Measurements from ENCODE around the gene CCDC81. TPM values are rescaled to one million over a fixed set of nuclear protein-coding genes. Genes with fewer than 3 reads are reported as not detected.

Gene CCDC81
- total and polyA plus RNA-seq, 2 donors (not counting 1 experiment from before 2014, with no cell fraction given) = 0.66 to 7.0 TPM

DNA sequence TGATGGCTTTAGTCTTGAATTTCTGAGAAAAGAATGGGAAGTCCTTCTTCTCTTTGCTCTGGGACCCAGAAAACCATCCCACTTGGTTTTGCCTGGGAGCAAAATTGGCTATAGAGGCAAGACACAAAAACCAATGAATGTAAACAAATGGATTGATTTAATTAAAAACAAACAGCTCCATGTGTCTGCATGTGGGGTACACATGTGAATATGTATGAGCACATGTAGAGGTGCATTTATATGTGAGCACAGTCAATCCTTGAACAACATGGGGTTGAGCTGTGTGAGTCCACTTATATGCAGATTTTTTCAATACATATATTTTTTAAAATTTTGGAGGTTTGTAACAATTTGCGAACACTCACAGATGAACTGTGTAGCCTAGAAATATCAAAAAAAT lies 87.2 kb downstream of the CCDC81 start:
- Histone ChIP-seq H3K79me2 (ENCODE audit: control insufficient read depth, insufficient read depth, low read length) (no peaks in the 10 kb centered on the region), H3K27me3 (ENCODE audit: control insufficient read depth, insufficient read depth, low read length) (no peaks in the 10 kb centered on the region), H3K4me2 (ENCODE audit: extremely low read depth, insufficient read depth, low read length) (no peak overlapping the region), H4K20me1 (ENCODE audit: control insufficient read depth, extremely low read depth, insufficient read depth, low read length) (no peaks in the 10 kb centered on the region), H2AFZ (ENCODE audit: low read length) (no peak overlapping the region), H3K9me3 (ENCODE audit: control insufficient read depth, insufficient read depth, low read depth, low read length) (no peaks in the 10 kb centered on the region), H3K9ac (ENCODE audit: insufficient read depth, low read length) (no peak overlapping the region), H3K36me3 (ENCODE audit: control insufficient read depth, insufficient read depth, low read length) (peaks cover 1% of the 10 kb centered on the region), H3K4me1 (ENCODE audit: control insufficient read depth, extremely low read depth, insufficient read depth, low read length) (peaks cover 20% of the 10 kb centered on the region), H3K27ac (ENCODE audit: insufficient read depth, low read length) (no peak overlapping the region), H3K4me3 (replicated peaks in 1 of 4; ENCODE audit: control extremely low read depth in 1 of 4, insufficient read depth in 1 of 4, low read depth in 3 of 4, low read length in 4 of 4) (no peak overlapping the region)
- TF ChIP-seq CTCF (conservative IDR thresholded peaks at IDR 0.05 in 1 of 2, IDR thresholded peaks at IDR 0.05 in 1 of 2; ENCODE audit: low read depth in 1 of 2, low read length in 2 of 2) = no peak
- TF ChIP-seq EZH2 (IDR thresholded peaks at IDR 0.05; ENCODE audit: low read length, missing control alignments) = no peak
- no peak for DNase-seq (ENCODE audit: low read depth in 2 of 2)

DNA sequence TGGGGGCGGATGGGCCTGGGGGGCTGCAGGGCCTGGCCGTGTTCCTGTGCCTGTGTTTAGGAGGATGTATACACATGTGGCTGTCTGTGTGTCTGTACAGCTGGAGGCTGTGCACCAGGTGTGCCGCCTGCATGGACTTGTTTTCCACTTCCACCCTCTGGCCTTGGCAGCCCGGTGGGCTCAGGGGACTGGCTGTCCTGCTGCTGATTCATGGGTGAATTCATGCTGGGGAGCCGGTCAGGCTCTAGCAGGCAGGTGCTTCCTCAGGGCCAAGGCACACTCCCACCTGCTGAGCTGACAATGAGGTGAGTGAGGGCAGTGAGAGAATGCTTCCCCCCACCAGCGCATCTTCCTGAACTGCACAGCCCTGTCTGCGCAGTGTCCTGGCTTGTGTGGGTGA lies 88.4 kb downstream of the CCDC81 start:
- Histone ChIP-seq H2AFZ (ENCODE audit: low read length) (no peak overlapping the region), H3K4me1 (ENCODE audit: control insufficient read depth, extremely low read depth, insufficient read depth, low read length) (peaks cover 20% of the 10 kb centered on the region), H3K4me2 (ENCODE audit: extremely low read depth, insufficient read depth, low read length) (no peak overlapping the region), H3K4me3 (replicated peaks in 1 of 4; ENCODE audit: control extremely low read depth in 1 of 4, insufficient read depth in 1 of 4, low read depth in 3 of 4, low read length in 4 of 4) (no peak overlapping the region), H3K36me3 (ENCODE audit: control insufficient read depth, insufficient read depth, low read length) (peaks cover 1% of the 10 kb centered on the region), H3K9me3 (ENCODE audit: control insufficient read depth, insufficient read depth, low read depth, low read length) (no peaks in the 10 kb centered on the region), H3K27ac (ENCODE audit: insufficient read depth, low read length) (no peak overlapping the region), H3K79me2 (ENCODE audit: control insufficient read depth, insufficient read depth, low read length) (no peaks in the 10 kb centered on the region), H3K9ac (ENCODE audit: insufficient read depth, low read length) (no peak overlapping the region), H3K27me3 (ENCODE audit: control insufficient read depth, insufficient read depth, low read length) (no peaks in the 10 kb centered on the region), H4K20me1 (ENCODE audit: control insufficient read depth, extremely low read depth, insufficient read depth, low read length) (no peaks in the 10 kb centered on the region)
- TF ChIP-seq CTCF (conservative IDR thresholded peaks at IDR 0.05 in 1 of 2, IDR thresholded peaks at IDR 0.05 in 1 of 2; ENCODE audit: low read depth in 1 of 2, low read length in 2 of 2) (no peak), EZH2 (IDR thresholded peaks at IDR 0.05; ENCODE audit: low read length, missing control alignments) (no peak)
- DNase-seq (ENCODE audit: low read depth in 2 of 2) = no peak

- Histone ChIP-seq H3K79me2 (ENCODE audit: control insufficient read depth, insufficient read depth, low read length) (no peaks in the 10 kb centered on the region), H4K20me1 (ENCODE audit: control insufficient read depth, extremely low read depth, insufficient read depth, low read length) (no peaks in the 10 kb centered on the region)
Observed at GRCh38 chr11:86463955-86464354, 89.3 kb downstream of the CCDC81 start.

More at GRCh38 chr11:86463955-86464354, 89.3 kb downstream of the CCDC81 start:
- no peak for TF ChIP-seq CTCF (conservative IDR thresholded peaks at IDR 0.05 in 1 of 2, IDR thresholded peaks at IDR 0.05 in 1 of 2; ENCODE audit: low read depth in 1 of 2, low read length in 2 of 2)
- no peak for TF ChIP-seq EZH2 (IDR thresholded peaks at IDR 0.05; ENCODE audit: low read length, missing control alignments)
- no peaks in the 10 kb centered on the region for H3K27me3 ChIP-seq (ENCODE audit: control insufficient read depth, insufficient read depth, low read length)
- H3K9ac ChIP-seq (ENCODE audit: insufficient read depth, low read length) = no peak overlapping the region
- no peaks in the 10 kb centered on the region for H3K9me3 ChIP-seq (ENCODE audit: control insufficient read depth, insufficient read depth, low read depth, low read length)
- peaks cover 1% of the 10 kb centered on the region for H3K36me3 ChIP-seq (ENCODE audit: control insufficient read depth, insufficient read depth, low read length)
- DNase-seq (ENCODE audit: low read depth in 2 of 2) = no peak
- no peak overlapping the region for H2AFZ ChIP-seq (ENCODE audit: low read length)
- no peak overlapping the region for H3K27ac ChIP-seq (ENCODE audit: insufficient read depth, low read length)
- H3K4me3 ChIP-seq (replicated peaks in 1 of 4; ENCODE audit: control extremely low read depth in 1 of 4, insufficient read depth in 1 of 4, low read depth in 3 of 4, low read length in 4 of 4) = no peak overlapping the region
- H3K4me2 ChIP-seq (ENCODE audit: extremely low read depth, insufficient read depth, low read length) = no peak overlapping the region
- peaks cover 17% of the 10 kb centered on the region for H3K4me1 ChIP-seq (ENCODE audit: control insufficient read depth, extremely low read depth, insufficient read depth, low read length)
